ENCODE results near the gene TACC2.

TACC2 gene

GRCh38 chr10:122229666-122230065, 240.7 kb downstream of the TACC2 start:
- Mint-ChIP-seq H3K27ac (no peak overlapping the region), H3K4me3 (no peak overlapping the region)

GRCh38 chr10:122230222-122230621, 241.3 kb downstream of the TACC2 start:
- Mint-ChIP-seq H3K27ac (no peak overlapping the region), H3K36me3 (no peaks in the 10 kb centered on the region), H3K27me3 (peaks cover 5% of the 10 kb centered on the region), H3K9me3 (ENCODE audit: low read depth) (no peaks in the 10 kb centered on the region), H3K4me3 (no peak overlapping the region), H3K4me1 (ENCODE audit: low read depth) (no peaks in the 10 kb centered on the region)

More at GRCh38 chr10:122229666-122230065, 240.7 kb downstream of the TACC2 start:
- H3K4me1 Mint-ChIP-seq (ENCODE audit: low read depth): no peaks in the 10 kb centered on the region
- H3K9me3 Mint-ChIP-seq (ENCODE audit: low read depth): no peaks in the 10 kb centered on the region
- H3K36me3 Mint-ChIP-seq: no peaks in the 10 kb centered on the region
- H3K27me3 Mint-ChIP-seq: peaks cover 6% of the 10 kb centered on the region

DNA sequence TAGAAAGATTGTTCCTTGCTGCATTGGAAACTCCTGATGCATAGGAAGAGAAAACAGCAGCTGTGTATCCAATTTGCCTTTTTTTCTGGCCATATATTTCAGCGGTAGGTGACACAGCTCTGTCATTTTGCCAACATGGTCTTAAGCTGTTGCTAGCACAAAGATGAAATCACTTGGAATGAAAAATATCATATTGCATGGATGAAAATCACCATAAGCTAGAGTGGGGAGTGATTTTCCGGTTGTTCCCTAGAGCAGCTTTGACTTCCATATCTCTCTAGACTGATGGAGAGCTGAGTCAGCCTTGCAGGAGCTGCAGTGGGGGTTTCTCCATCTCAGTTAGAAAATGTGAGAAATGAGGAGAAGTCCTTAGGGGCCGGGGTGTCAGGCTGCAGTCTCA, 243.8 kb downstream of the TACC2 start:
- Mint-ChIP-seq H3K27me3 (peaks cover 3% of the 10 kb centered on the region), H3K9me3 (ENCODE audit: low read depth) (no peaks in the 10 kb centered on the region), H3K36me3 (no peaks in the 10 kb centered on the region), H3K4me3 (no peak overlapping the region), H3K27ac (no peak overlapping the region), H3K4me1 (ENCODE audit: low read depth) (no peaks in the 10 kb centered on the region)

DNA sequence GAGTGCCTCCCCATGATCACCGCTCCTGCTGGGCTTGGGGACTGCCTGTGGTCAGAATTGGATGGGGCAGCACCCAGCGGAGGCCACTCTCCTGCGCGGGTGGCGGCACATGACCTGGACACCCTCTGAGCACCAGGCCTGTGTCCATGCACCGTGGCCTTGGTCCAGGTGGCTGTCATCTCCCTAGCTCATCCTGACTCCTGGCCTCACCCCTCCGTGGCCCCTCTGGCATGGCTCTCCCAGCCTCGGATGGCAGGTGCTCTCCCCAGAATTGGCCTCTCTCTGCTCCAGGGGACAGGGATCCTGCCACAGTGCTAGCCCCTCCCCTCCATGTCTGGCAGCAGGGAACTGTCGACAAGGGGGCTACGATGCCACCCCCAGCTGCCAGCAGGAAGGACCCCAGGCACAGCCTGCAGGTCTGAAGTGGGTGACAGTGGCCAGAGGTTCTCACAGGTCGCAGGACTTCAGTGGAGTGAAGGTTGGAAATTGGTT, 244.9 kb downstream of the TACC2 start:
- Mint-ChIP-seq H3K4me3 (no peak overlapping the region), H3K9me3 (ENCODE audit: low read depth) (no peaks in the 10 kb centered on the region), H3K36me3 (no peaks in the 10 kb centered on the region), H3K4me1 (ENCODE audit: low read depth) (no peaks in the 10 kb centered on the region), H3K27ac (no peak overlapping the region), H3K27me3 (peaks cover 3% of the 10 kb centered on the region)

- Mint-ChIP-seq H3K4me3 (no peak overlapping the region), H3K4me1 (ENCODE audit: low read depth) (no peaks in the 10 kb centered on the region), H3K36me3 (no peaks in the 10 kb centered on the region), H3K27ac (no peak overlapping the region), H3K27me3 (peaks cover 3% of the 10 kb centered on the region), H3K9me3 (ENCODE audit: low read depth) (no peaks in the 10 kb centered on the region)
Measured at GRCh38 chr10:122234416-122234815, 245.5 kb downstream of the TACC2 start.

- no peak overlapping the region for H3K4me3 Mint-ChIP-seq
- no peaks in the 10 kb centered on the region for H3K36me3 Mint-ChIP-seq
- no peaks in the 10 kb centered on the region for H3K9me3 Mint-ChIP-seq (ENCODE audit: low read depth)
Measured at GRCh38 chr10:122236690-122237306, 247.8 kb downstream of the TACC2 start.

DNA sequence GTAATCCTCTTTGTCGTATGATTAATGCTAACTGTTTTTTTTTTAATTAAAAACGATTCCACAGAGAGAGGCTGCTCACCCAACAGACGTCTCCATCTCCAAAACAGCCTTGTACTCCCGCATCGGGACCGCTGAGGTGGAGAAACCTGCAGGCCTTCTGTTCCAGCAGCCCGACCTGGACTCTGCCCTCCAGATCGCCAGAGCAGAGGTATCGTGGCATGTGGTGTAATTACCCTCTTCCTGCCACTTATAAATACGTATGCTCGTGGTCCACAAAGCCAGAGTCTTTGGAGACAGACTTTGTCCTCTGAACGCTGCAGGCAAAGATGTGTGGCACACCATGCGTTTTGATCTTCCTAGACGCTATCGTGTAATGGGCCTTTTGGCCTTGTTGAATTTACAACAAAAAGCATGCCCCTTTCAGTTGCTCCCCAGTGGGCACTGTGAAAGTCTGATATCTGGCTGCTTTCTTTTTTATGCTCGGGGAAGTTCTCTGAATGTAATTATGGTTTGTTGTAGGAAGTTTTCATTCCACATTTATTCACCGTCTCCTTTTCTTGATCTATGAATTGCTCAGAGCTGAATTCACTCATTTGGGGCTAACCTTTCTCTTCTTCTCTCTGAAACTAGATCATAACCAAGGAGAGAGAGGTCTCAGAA, 248.5 kb downstream of the TACC2 start:
- Mint-ChIP-seq H3K4me1 (ENCODE audit: low read depth) (no peaks in the 10 kb centered on the region), H3K4me3 (no peak overlapping the region), H3K36me3 (no peaks in the 10 kb centered on the region), H3K9me3 (ENCODE audit: low read depth) (no peaks in the 10 kb centered on the region), H3K27ac (no peak overlapping the region), H3K27me3 (peaks cover 3% of the 10 kb centered on the region)

More at GRCh38 chr10:122236690-122237306, 247.8 kb downstream of the TACC2 start:
- Mint-ChIP-seq H3K27me3 (peaks cover 3% of the 10 kb centered on the region), H3K27ac (no peak overlapping the region), H3K4me1 (ENCODE audit: low read depth) (no peaks in the 10 kb centered on the region)

- no peaks in the 10 kb centered on the region for H3K36me3 Mint-ChIP-seq
- H3K9me3 Mint-ChIP-seq (ENCODE audit: low read depth): no peaks in the 10 kb centered on the region
- no peak overlapping the region for H3K4me3 Mint-ChIP-seq
- no peak overlapping the region for H3K27ac Mint-ChIP-seq
- H3K4me1 Mint-ChIP-seq (ENCODE audit: low read depth): no peaks in the 10 kb centered on the region
- H3K27me3 Mint-ChIP-seq: peaks cover 3% of the 10 kb centered on the region
Measured at GRCh38 chr10:122239578-122240257, 250.8 kb downstream of the TACC2 start.

- no peak overlapping the region for H3K4me3 Mint-ChIP-seq
- H3K27ac Mint-ChIP-seq: no peak overlapping the region
- no peaks in the 10 kb centered on the region for H3K9me3 Mint-ChIP-seq (ENCODE audit: low read depth)
- H3K27me3 Mint-ChIP-seq: peaks cover 3% of the 10 kb centered on the region
- H3K4me1 Mint-ChIP-seq (ENCODE audit: low read depth): no peaks in the 10 kb centered on the region
- H3K36me3 Mint-ChIP-seq: no peaks in the 10 kb centered on the region
Measured at GRCh38 chr10:122240401-122240800, 251.4 kb downstream of the TACC2 start.

DNA sequence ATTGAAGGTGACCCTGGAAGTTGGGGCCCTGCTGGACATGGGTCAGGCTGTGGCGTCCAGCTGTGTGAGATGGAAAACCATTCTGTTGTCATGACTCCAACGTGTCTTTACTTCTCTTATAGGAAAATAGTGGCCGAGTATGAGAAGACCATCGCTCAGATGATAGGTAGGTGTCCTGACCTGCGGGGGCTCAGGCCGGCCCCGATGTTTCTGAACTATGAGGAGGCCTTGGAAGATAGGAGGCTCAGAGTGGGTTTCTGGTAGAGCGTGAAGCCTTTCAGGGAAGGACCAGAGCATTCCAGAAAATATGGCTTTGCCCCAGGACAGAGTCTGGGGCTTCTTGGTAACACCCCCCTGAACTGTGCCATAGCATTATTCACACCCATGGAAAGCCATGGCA, 252.9 kb downstream of the TACC2 start:
- no peaks in the 10 kb centered on the region for H3K9me3 Mint-ChIP-seq (ENCODE audit: low read depth)
- no peaks in the 10 kb centered on the region for H3K4me1 Mint-ChIP-seq (ENCODE audit: low read depth)
- no peak overlapping the region for H3K27ac Mint-ChIP-seq
- no peaks in the 10 kb centered on the region for H3K27me3 Mint-ChIP-seq
- no peak overlapping the region for H3K4me3 Mint-ChIP-seq
- no peaks in the 10 kb centered on the region for H3K36me3 Mint-ChIP-seq

DNA sequence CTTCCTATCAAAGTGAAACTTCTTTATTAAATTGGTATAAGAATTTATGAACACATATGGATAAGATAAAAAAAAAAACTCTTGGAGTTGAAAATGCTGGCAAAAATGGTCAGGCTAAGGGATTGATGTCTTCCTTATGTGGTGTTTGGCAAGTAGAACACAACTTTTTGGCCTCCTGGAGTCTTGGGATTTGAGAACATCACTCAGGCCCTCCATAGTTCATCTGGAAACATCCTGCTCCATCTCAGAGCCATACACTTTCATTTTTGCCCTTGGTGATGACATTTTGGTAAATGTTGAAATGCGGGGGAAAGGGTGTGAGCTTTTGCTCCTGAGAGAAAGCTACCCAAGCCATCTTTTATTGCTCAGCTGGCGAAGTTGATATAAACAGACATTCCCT, 254.6 kb downstream of the TACC2 start:
- Mint-ChIP-seq H3K36me3 (no peaks in the 10 kb centered on the region), H3K4me1 (ENCODE audit: low read depth) (no peaks in the 10 kb centered on the region), H3K27ac (no peak overlapping the region), H3K4me3 (no peak overlapping the region), H3K27me3 (no peaks in the 10 kb centered on the region), H3K9me3 (ENCODE audit: low read depth) (no peaks in the 10 kb centered on the region)

DNA sequence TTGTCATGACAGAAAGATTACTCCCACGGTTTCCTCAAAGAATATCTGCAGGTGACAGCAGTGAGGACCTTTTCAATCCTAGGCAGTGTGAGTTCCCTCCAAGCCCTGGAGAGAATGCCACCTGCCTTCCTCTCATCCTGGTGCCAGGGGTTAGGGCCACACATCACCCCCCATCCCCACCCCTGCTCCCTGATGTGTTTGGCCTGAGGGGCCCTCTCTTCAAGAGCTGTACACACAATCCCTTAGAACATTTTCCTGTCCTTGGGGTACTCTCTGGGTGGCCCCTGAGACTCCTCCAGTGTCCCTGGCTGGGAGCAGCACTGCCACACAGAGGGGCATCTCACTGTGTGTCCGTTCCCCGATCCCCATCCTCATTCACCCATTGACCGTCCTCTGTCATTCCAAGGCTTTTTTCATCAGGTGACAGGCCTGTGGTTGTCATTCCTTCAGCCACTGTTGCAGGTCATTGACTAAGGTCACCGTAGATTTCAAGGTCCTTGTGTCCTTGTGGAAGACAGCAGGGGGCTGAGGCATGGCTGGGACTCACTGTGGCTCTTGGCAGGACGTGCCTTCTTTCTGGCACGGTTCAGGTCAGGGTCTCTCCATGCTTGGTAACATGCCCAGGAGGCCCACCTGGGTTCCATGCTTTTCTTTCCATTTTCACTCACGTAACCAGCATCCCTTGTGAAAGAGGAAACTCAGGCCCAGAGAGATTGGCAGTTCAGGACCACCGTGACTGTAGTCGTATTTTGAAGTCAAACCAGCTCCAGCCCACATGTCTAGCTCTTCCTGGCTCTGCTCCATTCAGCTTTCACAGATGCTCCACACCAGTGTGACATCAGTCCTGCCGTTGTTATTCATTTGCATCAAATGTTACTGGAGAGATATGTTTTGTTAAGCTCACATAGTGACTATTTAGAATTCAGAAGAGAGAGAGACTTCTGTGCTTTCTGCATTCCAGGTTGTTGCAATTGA, 255.3 kb downstream of the TACC2 start:
- no peaks in the 10 kb centered on the region for H3K27me3 Mint-ChIP-seq
- no peak overlapping the region for H3K27ac Mint-ChIP-seq
- no peak overlapping the region for H3K4me3 Mint-ChIP-seq
- no peaks in the 10 kb centered on the region for H3K4me1 Mint-ChIP-seq (ENCODE audit: low read depth)
- H3K9me3 Mint-ChIP-seq (ENCODE audit: low read depth): no peaks in the 10 kb centered on the region
- H3K36me3 Mint-ChIP-seq: no peaks in the 10 kb centered on the region

GRCh38 chr10:122245136-122245535, 256.2 kb downstream of the TACC2 start:
- H3K4me1 Mint-ChIP-seq (ENCODE audit: low read depth): no peaks in the 10 kb centered on the region

GRCh38 chr10:122245897-122246296, 256.9 kb downstream of the TACC2 start:
- no peak overlapping the region for H3K27ac Mint-ChIP-seq
- no peak overlapping the region for H3K4me3 Mint-ChIP-seq
- H3K27me3 Mint-ChIP-seq: peaks cover 2% of the 10 kb centered on the region
- no peaks in the 10 kb centered on the region for H3K4me1 Mint-ChIP-seq (ENCODE audit: low read depth)
- no peaks in the 10 kb centered on the region for H3K9me3 Mint-ChIP-seq (ENCODE audit: low read depth)
- H3K36me3 Mint-ChIP-seq: no peaks in the 10 kb centered on the region

More at GRCh38 chr10:122245136-122245535, 256.2 kb downstream of the TACC2 start:
- Mint-ChIP-seq H3K27ac (no peak overlapping the region), H3K27me3 (peaks cover 2% of the 10 kb centered on the region), H3K36me3 (no peaks in the 10 kb centered on the region), H3K9me3 (ENCODE audit: low read depth) (no peaks in the 10 kb centered on the region), H3K4me3 (no peak overlapping the region)
